ENCODE measurements around the gene CFAP74. TPM values are rescaled to one million over a fixed set of nuclear protein-coding genes. Genes with fewer than 3 reads are reported as not detected.
A peak's percentile ranks its signal among the peaks of the same experiment; 100 is the strongest.

Gene CFAP74
- total and polyA plus RNA-seq, 9 of the 15 experiments (the other 6 are each of a cell fraction or from before 2014, with no cell fraction given) = 0.03 to 0.15 (median 0.05) TPM; not detected in 6

DNA sequence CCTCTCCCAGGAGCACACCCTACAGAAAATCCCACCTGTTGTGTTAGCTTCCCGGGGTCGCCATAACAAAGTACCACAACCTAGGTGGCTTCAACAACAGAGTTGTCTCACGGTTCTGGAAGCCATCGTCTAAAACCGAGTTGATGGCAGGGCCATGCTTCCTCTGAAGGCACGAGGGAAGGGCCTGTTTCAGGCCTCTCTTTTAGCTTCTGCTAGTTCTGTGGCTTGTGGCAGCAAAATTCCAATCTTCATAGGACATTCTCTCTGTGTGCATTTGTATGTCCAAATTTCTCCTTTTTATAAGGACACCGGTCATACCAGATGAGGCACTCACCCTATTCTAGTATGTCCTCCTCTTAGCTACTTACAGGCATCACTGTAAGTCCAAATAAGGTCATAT lies 3.2 kb downstream of the CFAP74 start:
- Histone ChIP-seq H3K4me1 (replicated peaks in 1 of 2; ENCODE audit: control insufficient read depth in 2 of 2, insufficient read depth in 2 of 2, low read length in 2 of 2) (peaks cover 11 to 12% of the 10 kb centered on the region in 2 experiments), H2AFZ (ENCODE audit: low read depth, low read length) (no peak overlapping the region), H3K36me3 (ENCODE audit: control insufficient read depth, insufficient read depth, low read length) (no peaks in the 10 kb centered on the region), H3K27me3 (ENCODE audit: control insufficient read depth in 2 of 2, insufficient read depth in 2 of 2, low read length in 2 of 2) (peaks cover 23 to 48% of the 10 kb centered on the region in 2 experiments), H3K4me3 (no peak overlapping the region), H4K20me1 (replicated peaks; ENCODE audit: control insufficient read depth, insufficient read depth, low read length) (no peaks in the 10 kb centered on the region), H3K4me2 (ENCODE audit: insufficient read depth, low read length) (no peak overlapping the region), H3K9me3 (replicated peaks; ENCODE audit: control insufficient read depth, insufficient read depth, low read depth, low read length) (no peaks in the 10 kb centered on the region), H3K27ac (ENCODE audit: extremely low read depth, low read depth, low read length) (no peak overlapping the region), H3K79me2 (ENCODE audit: control insufficient read depth, insufficient read depth, low read length) (no peaks in the 10 kb centered on the region), H3K9ac (ENCODE audit: insufficient read depth in 1 of 2, low read depth in 2 of 2, low read length in 2 of 2) (no peak overlapping the region), H3K9me1 (ENCODE audit: control insufficient read depth, insufficient read depth, low read length) (no peaks in the 10 kb centered on the region)
- no peak for DNase-seq (ENCODE audit: extremely low read depth in 1 of 4, low spot score in 3 of 4)
- peak in 1 of 2 experiments; percentile 82; a peak in 2 of 4 replicates for TF ChIP-seq SRF (CRISPR knock-in tag; IDR thresholded peaks at IDR 0.05)
- TF ChIP-seq ZBTB7A (IDR thresholded peaks at IDR 0.05; ENCODE audit: borderline replicate concordance, control insufficient read depth, low read depth, low read length) = no peak
- TF ChIP-seq CCNT2 (IDR thresholded peaks at IDR 0.05; ENCODE audit: borderline replicate concordance, extremely low read depth, insufficient read length, low read depth, low read length) = no peak
- peak; percentile 77 for TF ChIP-seq L3MBTL2 (IDR thresholded peaks at IDR 0.05)
- peak; percentile 47; the same call in 1 of the 2 replicates for TF ChIP-seq MGA (IDR thresholded peaks at IDR 0.05)
- intact Hi-C loops (cut with micrococcal nuclease) (no loop called here), in situ Hi-C loops (cut with MboI) (no loop called here)
- ATAC-seq = no peak
- CTCF ChIA-PET (ENCODE audit: low intra/inter-chr PET ratio) = no interaction called here
- POLR2A ChIA-PET = interaction anchor here (0.6 to 2.4 kb wide), 4 partner anchors 11 to 916 kb away, joined by 3 to 11 read pairs (median 3); no protein-coding TSS in a partner anchor
- BruUV-seq (replicated peaks) = no TSS peak
- no peak for FAIRE-seq
- 8% methylated on average over 7 of the region's 7 CpGs for WGBS (ENCODE audit: insufficient coverage, low coverage, missing lambda C conversion rate)
